Skin epidermis (tissue), 12 donors: ENCODE data around the gene GLS.

ENCODE experiments used
- H3K27ac ChIP-seq, 21 experiments: fragments of 200-600 bp; sonication (generic) in 11 of 21; one replicate each; pipeline ENCODE4 v1.5.0; 2020; ENCODE audit warnings: mild to moderate bottlenecking in 3 of 21, inconsistent platforms in 2 of 21, moderate library complexity in 2 of 21
- H3K4me3 ChIP-seq, 7 experiments: fragments of 200-600 bp; sonication (generic) in 2 of 7; one replicate each; pipeline ENCODE4 v1.5.0; 2020; ENCODE audit warnings: inconsistent platforms in 2 of 7, mild to moderate bottlenecking in 2 of 7, moderate library complexity in 1 of 7

GLS gene

DNA sequence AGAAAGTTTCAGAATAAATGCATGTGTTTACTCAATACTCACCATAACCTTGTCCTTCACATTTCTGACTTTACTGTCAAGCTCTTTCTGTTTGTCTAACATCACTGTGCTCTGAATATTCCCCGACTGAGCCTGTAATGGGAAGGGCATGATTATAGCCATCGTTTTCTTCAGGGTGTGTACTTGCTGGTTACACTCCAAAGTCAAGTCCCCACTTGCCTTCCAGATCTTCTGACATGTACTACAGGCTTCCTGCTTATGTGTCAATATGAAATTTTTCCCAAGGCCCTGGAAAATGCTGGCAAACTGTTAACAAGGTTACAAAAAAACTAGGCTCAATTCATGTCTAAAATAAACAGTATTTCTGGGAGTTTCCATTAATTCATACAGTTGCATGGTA is 120.4 kb downstream of the GLS start:
- no peak overlapping the region for H3K4me3 ChIP-seq
- peak overlapping the region in 2 of 21 experiments; percentile 24 to 44 for H3K27ac ChIP-seq

- Histone ChIP-seq H3K27ac (peak overlapping the region in 3 of 21 experiments; percentile 19 to 44 (median 24)), H3K4me3 (no peak overlapping the region)
Measured at GRCh38 chr2:191001624-191002023, 121.0 kb downstream of the GLS start.

GRCh38 chr2:191003405-191004309 is 123.0 kb downstream of the GLS start:
- H3K4me3 ChIP-seq = no peak overlapping the region

GRCh38 chr2:191006297-191006696 is 125.7 kb downstream of the GLS start:
- H3K27ac ChIP-seq = peak overlapping the region in 1 of 21 experiments; percentile 41
- no peak overlapping the region for H3K4me3 ChIP-seq

More at GRCh38 chr2:191003405-191004309, 123.0 kb downstream of the GLS start:
- H3K27ac ChIP-seq = no peak overlapping the region

DNA sequence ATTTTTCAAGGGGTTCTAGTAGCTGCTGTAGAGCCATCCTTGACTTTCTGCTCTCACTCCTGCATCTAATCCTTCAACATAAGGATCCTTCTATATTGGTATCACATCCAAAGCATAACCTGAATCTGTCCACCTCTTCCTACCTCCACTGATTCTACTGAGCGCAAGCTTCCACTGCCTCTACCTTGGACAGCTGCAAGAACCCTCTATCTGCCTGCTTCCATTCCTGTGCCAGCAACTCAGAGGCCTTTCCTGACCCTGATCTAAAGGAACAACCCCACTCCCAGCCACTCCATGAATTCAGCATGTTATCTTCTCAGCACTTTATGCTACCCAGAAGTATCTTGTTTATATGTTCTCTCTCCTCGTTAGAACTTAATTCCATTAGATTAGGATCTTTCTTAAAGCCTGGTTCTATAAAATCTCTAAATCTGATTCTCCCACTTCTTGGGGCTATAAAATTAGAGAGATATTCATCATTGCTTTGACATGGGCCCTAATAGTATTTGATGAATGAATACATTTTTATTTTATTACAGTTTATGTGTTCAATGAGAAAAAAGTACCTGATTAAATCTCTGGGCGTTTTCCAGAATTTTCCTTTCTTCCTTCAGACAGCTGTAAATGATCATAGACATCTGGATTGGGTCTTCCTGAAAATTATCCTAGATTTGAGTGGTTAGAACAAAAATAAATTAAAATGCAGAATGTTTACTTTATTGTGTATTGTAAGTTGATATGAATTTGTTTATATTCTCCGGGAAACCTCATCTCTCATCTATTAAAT is 126.6 kb downstream of the GLS start:
- Histone ChIP-seq H3K27ac (peak overlapping the region in 1 of 21 experiments; percentile 41), H3K4me3 (no peak overlapping the region)

- no peak overlapping the region for H3K4me3 ChIP-seq
- peak overlapping the region in 1 of 21 experiments; percentile 34 for H3K27ac ChIP-seq
Measured at GRCh38 chr2:191008286-191008685, 127.7 kb downstream of the GLS start.

- Histone ChIP-seq H3K4me3 (no peak overlapping the region), H3K27ac (peak overlapping the region in 1 of 21 experiments; percentile 20)
Measured at GRCh38 chr2:191009541-191010374, 129.1 kb downstream of the GLS start.

GRCh38 chr2:191010887-191011885 is 130.6 kb downstream of the GLS start:
- peak overlapping the region in 5 of 7 experiments; percentile 53 to 91 (median 83) for H3K4me3 ChIP-seq

DNA sequence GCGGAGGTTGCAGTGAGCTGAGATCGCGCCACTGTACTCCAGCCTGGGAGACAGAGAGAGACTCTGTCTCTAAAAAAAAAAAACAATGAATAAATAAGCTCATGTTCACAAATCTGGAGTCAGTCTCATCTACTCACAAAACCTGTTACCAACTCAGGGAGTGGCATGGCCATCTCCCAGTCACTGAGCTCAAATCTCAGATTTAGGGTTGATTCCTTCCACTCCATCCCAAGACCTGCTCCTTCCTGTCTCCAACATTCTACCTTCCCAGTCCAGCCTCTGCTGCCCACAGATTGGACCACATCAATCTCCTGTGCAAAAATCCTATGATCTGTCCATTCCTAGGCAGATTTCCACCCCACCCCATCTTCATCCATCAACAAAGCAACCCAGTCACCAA is 131.7 kb downstream of the GLS start:
- Histone ChIP-seq H3K4me3 (peak overlapping the region; percentile 53 to 91 (median 81)), H3K27ac (peak overlapping the region in 13 of 21 experiments; percentile 13 to 99 (median 92))

More at GRCh38 chr2:191010887-191011885, 130.6 kb downstream of the GLS start:
- H3K27ac ChIP-seq = peak overlapping the region in 5 of 21 experiments; percentile 4 to 99 (median 58)

- Histone ChIP-seq H3K27ac (peak overlapping the region; percentile 68 to 99 (median 92)), H3K4me3 (peak overlapping the region; percentile 53 to 91 (median 81))
Measured at GRCh38 chr2:191012845-191013681, 132.4 kb downstream of the GLS start.

GRCh38 chr2:191013682-191013931 is 133.0 kb downstream of the GLS start:
- H3K4me3 ChIP-seq = peak overlapping the region; percentile 53 to 91 (median 81)
- peak overlapping the region; percentile 68 to 99 (median 92) for H3K27ac ChIP-seq

GRCh38 chr2:191013932-191014652 is 133.5 kb downstream of the GLS start, which contains the start of gene STAT1:
Gene STAT1 (minus strand): TSS chr2:191014171. CDS start chr2:191010003, 4,168 bp downstream.
- Histone ChIP-seq H3K4me3 (peak within 1 kb of the TSS; percentile 53 to 91 (median 81)), H3K27ac (peak within 1 kb of the TSS; percentile 68 to 99 (median 92))

- peak overlapping the region; percentile 53 to 91 (median 81) for H3K4me3 ChIP-seq
Measured at GRCh38 chr2:191014653-191015020, 134.0 kb downstream of the GLS start.

More at GRCh38 chr2:191014653-191015020, 134.0 kb downstream of the GLS start:
- peak overlapping the region; percentile 68 to 99 (median 92) for H3K27ac ChIP-seq
